Middle frontal gyrus (tissue), 1 donor: ENCODE measurements around the gene COL27A1.

Experiments used
- DNase-seq: peaks from one replicate; pipeline ENCODE4 v3.0.0-alpha.2; 2015; ENCODE audit warnings: low spot score; ENCODE audit errors: extremely low spot score

The COL27A1 gene

DNA sequence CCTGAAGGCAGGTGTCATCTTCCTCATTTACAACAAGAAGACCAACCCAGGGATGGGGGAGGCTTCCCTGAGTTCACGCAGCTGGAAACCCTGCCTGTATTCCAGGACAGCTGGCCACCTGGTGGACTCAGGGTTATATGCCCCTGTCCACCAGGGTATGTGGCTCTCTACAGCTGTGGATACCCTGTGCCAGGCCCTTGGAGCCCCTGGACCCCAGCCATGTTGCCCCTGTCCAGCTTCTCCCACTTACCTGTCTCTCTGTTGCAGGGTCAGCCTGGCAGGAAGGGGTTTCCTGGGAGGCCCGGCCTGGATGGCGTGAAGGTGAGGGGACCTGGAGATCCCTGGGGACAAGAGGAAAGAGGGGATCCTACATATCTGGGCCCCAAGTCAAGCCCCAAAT lies 87.9 kb downstream of the COL27A1 start:
- no peak for DNase-seq

DNA sequence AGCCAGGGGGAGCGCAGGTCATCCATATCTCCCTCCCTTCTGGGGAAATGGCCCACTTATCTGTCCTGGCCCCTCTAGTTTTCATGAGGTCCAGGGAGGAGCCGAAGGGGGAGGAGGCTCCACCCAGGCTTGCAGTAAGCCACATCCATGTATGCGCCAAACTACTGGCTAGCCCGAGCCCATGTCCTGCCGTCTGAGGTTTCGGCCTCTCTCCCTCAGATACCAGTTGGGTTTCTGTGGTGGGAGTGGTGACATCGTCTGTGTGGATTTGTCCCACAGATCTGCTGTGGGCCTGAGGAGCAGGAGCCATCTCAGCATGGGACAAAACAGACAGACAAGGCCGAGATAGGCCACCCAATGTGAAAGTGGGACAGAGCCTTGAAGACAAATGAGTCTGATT lies 89.2 kb downstream of the COL27A1 start:
- no peak for DNase-seq

DNA sequence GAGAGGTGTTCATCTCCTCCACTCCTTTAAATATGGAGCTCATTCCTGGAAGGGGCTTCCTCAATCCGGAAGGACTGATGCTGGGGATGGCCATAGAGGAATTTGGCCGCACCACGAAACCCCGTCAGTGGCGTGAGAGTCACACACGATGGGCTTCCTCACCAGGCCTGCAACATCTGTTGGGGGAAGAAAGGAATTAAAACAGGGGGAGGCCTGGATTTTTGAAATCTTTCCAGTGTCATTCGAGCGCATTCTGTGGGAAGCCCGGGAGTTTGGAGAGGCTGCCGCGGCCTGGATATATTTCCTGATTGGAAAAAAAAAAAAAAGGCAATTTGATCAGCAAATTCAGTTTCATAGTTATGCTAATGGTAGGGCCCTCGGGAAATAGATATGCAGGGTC lies 91.2 kb downstream of the COL27A1 start:
- no peak for DNase-seq

DNA sequence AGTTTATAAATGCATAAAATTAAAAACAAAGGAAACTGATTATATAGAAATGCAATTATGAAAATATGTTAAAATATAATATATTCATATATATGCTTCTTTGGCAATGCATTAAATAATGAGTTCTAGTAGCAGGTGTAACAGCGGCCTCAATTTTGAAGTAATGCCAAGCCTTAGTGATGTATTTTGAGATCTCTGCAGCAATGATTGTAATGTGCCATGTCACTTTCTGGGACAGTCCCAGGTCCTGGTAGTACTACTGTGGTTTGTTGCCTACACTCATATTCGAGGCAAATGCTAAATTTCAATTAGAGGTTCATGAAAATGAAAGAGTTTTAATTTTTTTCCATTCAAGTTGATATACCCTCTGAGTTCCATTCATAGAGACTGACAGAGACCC lies 91.7 kb downstream of the COL27A1 start:
- DNase-seq, result no peak

GRCh38 chr9:114247491-114247890 lies 92.2 kb downstream of the COL27A1 start:
- no peak for DNase-seq

DNA sequence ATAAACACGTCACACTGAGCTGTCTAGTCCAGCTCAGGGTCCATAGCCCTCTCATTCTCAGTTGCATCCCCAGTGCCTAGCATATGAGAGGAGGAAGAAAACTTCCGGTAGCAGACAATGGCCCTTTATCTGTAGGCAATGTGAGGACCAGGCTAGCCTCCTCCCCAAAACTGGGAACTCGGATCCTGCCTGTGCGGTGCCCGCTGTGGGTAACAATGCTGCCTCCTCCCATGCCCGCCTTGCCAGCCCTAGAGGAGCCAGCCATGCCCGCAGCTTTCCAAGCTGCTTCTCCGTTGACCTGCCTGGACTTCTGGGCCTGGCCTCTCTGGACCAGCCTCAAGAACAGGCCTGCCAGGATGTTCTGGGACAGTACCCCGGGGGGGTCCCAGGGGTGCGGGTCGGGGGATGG lies 93.0 kb downstream of the COL27A1 start:
- DNase-seq, result no peak

DNA sequence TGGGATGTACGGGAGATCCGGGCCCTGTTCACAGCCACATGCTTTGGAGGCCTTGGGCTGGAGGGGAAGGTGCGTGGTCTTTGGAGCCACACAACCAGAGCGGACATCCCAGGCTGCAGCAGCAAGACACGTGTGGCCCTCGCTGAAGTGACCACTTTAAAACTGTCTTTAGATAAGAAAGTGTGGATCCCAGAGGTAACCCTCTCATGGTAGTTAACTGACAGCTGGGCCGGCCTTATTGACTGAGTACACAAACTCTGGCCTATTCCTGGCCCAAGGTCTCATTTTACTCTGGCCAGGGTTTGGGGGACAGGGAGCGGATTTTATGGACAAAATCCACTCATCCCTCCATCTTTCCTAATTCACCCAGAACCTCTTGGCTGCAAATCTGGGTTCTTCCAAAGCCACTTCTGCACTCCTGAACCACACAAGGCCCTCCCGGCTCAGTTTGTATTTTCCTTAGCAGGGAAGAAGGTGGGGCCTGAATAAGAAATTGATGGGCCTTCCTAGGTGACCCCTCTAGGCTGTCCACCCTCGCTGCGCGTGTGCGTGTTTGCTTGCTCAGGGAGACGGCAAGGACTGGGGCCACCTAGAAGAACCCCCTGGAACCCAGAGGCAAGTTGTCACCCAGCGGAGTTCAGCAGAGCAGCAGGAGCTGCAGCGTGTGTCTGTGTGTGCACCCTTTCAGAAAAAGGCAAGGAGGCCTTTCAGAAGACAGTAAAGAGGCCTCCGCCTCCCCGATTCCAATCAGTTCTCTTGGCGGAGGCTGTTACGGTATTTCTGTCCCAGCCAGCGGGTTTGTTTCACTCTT lies 94.3 kb downstream of the COL27A1 start:
- DNase-seq, result no peak

- peak; percentile 83 for DNase-seq
Observed at GRCh38 chr9:114250235-114250568, 94.9 kb downstream of the COL27A1 start.

- DNase-seq, result no peak
Observed at GRCh38 chr9:114250648-114251047, 95.3 kb downstream of the COL27A1 start.

GRCh38 chr9:114252394-114252793 lies 97.1 kb downstream of the COL27A1 start:
- DNase-seq, result no peak

DNA sequence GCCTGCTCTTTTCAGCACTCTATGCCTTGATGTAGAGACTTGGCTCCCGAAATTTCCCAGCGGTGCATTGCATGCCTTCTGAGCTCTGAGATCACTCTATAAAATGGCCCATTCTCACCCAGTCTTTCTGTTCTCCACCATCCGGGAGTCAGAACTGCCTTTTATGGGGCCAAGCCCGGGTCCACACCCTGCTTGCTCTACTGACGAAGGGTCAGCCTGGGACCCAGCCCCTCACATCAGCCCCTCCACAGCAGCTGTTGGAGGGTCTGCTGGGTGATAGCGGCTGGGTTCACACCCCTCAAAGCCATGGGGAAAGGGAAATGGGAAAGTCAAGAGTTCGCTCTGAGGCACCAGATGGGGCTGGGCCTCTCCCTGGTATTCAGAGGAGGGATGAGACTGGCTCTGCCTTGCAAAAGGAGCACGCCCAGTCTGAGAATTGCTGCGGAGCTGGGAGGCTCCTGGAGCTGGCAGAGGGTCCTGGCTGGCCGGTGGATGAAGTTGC lies 101.5 kb downstream of the COL27A1 start:
- DNase-seq, result no peak

- no peak for DNase-seq
Observed at GRCh38 chr9:114258218-114258617, 102.9 kb downstream of the COL27A1 start.

DNA sequence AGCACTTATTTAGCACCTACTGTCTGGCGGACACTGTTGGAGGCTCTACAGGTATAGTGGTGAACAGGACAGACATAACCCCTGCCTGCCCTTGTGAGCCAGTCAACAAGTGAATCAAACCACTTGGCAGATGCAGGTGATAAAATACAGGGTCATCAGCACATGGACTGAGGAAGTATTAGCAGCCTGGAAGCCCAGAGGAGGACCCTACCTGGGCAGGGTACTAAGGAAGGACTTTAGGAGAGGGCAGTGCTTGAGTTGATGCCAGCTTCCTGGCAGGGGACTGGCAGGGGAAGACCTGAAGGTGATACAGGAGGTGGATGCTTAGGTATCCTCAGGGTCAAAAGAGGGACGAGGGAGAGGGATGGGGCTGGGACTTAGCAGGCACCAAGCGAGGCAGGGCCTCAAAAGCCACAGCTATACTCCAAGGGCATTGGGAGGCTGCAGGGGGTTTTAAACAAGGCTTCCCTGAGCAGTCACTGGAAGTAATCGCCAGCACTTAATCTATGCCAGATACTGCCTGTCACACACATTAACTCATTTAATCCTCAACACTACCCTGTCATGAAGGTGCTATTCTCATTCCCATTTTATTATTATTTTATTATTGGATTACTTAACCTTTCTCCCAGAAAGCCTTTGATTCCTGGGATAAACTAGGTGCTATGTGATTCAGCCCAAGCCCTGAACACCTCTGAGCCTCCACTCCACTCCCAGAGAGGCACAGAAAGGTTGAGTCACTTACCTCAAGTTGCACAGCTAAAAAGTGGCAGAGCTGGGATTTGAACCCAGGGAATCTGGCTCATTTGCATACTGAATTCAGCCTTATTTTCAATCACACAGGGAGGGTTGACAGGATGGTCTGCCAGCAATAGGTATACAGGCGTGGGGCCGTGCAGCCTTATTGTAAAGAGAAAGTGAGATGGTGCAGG lies 103.8 kb downstream of the COL27A1 start:
- DNase-seq, result no peak

DNA sequence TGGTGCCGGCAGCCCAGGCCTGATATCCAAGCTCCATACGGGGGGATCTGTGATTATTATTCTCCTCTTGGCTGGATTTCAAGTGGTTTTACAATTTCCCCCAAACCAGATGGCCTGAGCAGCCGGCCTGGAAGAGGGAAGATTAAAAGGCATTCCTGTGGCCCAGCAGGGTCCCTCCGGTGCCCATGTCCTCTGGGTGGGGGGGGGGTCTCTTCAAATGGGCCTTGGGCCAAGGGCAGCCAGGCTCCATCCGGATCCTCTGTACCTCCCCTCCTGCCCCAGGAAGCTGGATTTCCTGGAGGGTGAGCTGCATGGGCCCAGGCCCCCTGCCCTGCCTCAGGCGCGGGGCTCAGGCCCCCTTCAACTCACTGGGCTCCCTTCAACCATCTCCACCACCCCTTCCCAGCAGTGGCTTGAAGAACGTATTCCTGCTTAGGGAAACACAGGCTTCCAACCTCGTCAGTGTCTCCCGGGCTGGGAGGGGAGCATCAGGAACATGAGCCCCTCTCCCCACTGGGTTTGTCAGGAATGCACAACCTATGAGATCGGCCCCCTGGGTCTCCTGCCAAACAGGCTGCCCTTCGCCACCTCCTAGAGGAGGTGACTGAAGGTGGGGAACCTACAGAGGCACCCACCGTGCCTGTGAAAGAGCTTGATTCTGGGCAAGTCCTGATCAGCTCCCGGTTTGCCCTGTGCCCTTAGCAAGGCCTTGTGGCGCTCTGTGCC lies 104.6 kb downstream of the COL27A1 start:
- DNase-seq, result no peak

- DNase-seq, result no peak
Observed at GRCh38 chr9:114261026-114261425, 105.7 kb downstream of the COL27A1 start.

DNA sequence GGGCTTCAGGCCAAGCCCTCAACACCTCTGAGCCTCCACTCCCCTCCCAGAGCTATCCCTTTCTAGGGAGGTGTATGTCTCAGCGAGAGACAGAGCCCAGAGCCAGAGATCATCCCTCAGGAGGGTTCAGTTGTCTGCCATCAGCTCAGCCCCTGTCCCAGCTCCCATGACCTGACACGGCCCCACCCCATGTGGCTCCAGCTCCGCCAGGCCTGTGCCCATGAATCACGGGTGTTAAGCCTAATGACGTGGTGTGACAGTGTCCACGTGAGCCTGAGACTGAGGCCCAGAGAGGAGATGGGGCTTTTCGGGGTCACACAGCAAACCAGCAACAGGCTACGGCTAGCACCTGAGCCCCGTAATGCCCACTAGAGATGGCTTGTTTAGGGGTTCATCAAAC lies 106.7 kb downstream of the COL27A1 start:
- DNase-seq, result no peak

DNA sequence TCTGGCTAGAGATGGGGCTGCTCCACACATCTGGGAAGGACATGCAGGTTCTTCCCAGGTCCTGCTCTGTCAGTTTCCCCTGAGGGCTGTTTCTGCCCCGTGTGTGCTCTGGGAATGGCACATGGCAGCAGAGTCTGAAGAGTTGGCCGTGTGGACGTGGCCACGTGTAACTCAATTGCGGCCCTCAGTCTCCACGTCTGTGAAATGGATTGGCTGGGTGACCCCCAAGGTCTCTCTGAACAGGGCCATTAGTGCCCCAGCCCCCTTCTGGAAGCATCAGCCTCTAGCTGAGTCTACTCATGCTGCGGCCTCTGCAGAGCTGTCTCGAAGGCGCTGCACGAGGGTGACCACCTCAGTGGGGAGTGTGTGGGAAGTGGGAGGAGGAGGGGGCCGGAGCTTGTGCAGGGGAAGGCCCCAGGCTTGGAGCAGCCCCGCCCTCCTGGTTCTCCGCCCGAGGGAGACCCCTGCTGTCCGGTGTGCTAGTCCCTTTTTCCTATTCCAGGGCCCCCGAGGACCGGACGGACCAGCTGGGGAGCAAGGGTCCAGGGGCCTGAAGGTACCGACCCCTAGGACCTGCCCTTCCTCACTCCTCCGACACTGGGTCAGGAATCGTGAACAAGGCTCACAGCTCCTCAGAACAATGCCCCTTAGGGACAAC lies 108.6 kb downstream of the COL27A1 start:
- DNase-seq, result no peak

GRCh38 chr9:114264806-114265550 lies 109.6 kb downstream of the COL27A1 start:
- DNase-seq, result no peak

- no peak for DNase-seq
Observed at GRCh38 chr9:114266969-114267368, 111.6 kb downstream of the COL27A1 start.

DNA sequence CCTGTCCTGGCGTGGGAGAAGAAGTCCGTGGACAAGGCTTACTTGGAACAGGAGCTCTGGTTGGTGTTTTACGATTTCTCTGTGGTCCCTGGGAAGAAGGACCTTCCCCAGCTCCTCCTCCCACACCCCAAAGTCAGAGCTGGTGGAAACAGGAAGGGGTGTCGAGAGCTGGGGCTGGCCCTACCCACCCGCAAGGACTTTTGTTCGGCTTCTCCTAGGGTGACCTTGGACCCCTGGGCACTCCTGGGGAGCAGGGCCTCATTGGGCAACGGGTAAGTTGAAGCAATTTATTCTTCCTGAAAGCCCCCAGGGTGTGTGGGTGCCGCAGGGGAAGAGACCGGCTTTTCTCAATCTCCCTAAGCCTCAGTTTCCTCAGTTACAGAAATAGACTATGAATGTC lies 113.7 kb downstream of the COL27A1 start:
- DNase-seq, result no peak
